RWPE2 (cell line): Measurements from ENCODE around the gene ELOF1.

Source experiments
- ATAC-seq: fragments of 200-7000 bp; cut with Tn5 transposase; 3 replicates; pipeline ENCODE4 v1.9.1; 2021; ENCODE audit warnings: low read depth
- DNase-seq: peaks from one replicate; pipeline ENCODE4 v3.0.0-alpha.2; 2020; ENCODE audit warnings: low spot score
- H3K27ac ChIP-seq: fragments of 450-650 bp; 2 replicates; pipeline ENCODE4 v1.5.1; 2017; ENCODE audit warnings: mild to moderate bottlenecking; ENCODE audit not compliant: poor library complexity, severe bottlenecking
- H3K27me3 ChIP-seq: fragments of 250-450 bp; sonication (Bioruptor Pico); 2 replicates; pipeline ENCODE4 v1.5.1; 2021; ENCODE audit warnings: mild to moderate bottlenecking, moderate library complexity; ENCODE audit not compliant: insufficient read depth, poor library complexity, severe bottlenecking
- H3K36me3 ChIP-seq: fragments of 250-450 bp; sonication (Bioruptor Pico); 2 replicates; pipeline ENCODE4 v1.5.1; 2020; ENCODE audit warnings: low read depth, mild to moderate bottlenecking, moderate library complexity
- H3K4me1 ChIP-seq: fragments of 250-450 bp; sonication (Bioruptor Pico); 2 replicates; pipeline ENCODE4 v1.5.1; 2021; ENCODE audit warnings: mild to moderate bottlenecking, moderate library complexity; ENCODE audit not compliant: insufficient read depth, poor library complexity, severe bottlenecking
- H3K4me3 ChIP-seq: fragments of 250-450 bp; sonication (Bioruptor Pico); 2 replicates; pipeline ENCODE4 v1.5.1; 2021; ENCODE audit warnings: mild to moderate bottlenecking, moderate library complexity; ENCODE audit not compliant: severe bottlenecking
- H3K9me3 ChIP-seq: fragments of 250-450 bp; sonication (Bioruptor Pico); 2 replicates; pipeline ENCODE4 v1.5.1; 2021; ENCODE audit warnings: mild to moderate bottlenecking, moderate library complexity; ENCODE audit not compliant: severe bottlenecking
- TF ChIP-seq, protein P1 (sequence below): fragments of 450-650 bp; IDR thresholded peaks from one replicate; pipeline ENCODE4 v1.5.1; 2017; ENCODE audit warnings: mild to moderate bottlenecking, moderate library complexity; ENCODE audit not compliant: poor library complexity, severe bottlenecking

Gene ELOF1

GRCh38 chr19:11505032-11505503 lies 54.0 kb downstream of the ELOF1 start:
- no peaks in the 10 kb centered on the region for H3K4me1 ChIP-seq
- H3K4me3 ChIP-seq, result peak overlapping the region; percentile 65
- H3K27me3 ChIP-seq, result no peaks in the 10 kb centered on the region
- peak; percentile 97 for DNase-seq
- H3K36me3 ChIP-seq, result no peaks in the 10 kb centered on the region
- peak overlapping the region; percentile 68 for H3K27ac ChIP-seq
- H3K9me3 ChIP-seq, result no peaks in the 10 kb centered on the region
- TF ChIP-seq, protein P1, sequence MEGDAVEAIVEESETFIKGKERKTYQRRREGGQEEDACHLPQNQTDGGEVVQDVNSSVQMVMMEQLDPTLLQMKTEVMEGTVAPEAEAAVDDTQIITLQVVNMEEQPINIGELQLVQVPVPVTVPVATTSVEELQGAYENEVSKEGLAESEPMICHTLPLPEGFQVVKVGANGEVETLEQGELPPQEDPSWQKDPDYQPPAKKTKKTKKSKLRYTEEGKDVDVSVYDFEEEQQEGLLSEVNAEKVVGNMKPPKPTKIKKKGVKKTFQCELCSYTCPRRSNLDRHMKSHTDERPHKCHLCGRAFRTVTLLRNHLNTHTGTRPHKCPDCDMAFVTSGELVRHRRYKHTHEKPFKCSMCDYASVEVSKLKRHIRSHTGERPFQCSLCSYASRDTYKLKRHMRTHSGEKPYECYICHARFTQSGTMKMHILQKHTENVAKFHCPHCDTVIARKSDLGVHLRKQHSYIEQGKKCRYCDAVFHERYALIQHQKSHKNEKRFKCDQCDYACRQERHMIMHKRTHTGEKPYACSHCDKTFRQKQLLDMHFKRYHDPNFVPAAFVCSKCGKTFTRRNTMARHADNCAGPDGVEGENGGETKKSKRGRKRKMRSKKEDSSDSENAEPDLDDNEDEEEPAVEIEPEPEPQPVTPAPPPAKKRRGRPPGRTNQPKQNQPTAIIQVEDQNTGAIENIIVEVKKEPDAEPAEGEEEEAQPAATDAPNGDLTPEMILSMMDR, result no peak
- ATAC-seq, result peak; percentile 95

GRCh38 chr19:11504502-11505031 lies 54.5 kb downstream of the ELOF1 start:
- ATAC-seq, result no peak
- Histone ChIP-seq H3K9me3 (no peaks in the 10 kb centered on the region), H3K27ac (peak overlapping the region; percentile 68), H3K4me3 (peak overlapping the region; percentile 65), H3K36me3 (no peaks in the 10 kb centered on the region), H3K4me1 (no peaks in the 10 kb centered on the region), H3K27me3 (no peaks in the 10 kb centered on the region)
- TF ChIP-seq, protein P1, result no peak
- DNase-seq, result no peak
